K562 (cell line): ENCODE results near the gene PCNX4. TPM values are rescaled to one million over a fixed set of nuclear protein-coding genes. Genes with fewer than 3 reads are reported as not detected.

Experiments used
- ATAC-seq: fragments of 200-7000 bp; cut with Tn5 transposase; 3 replicates; pipeline ENCODE4 v1.9.1; 2020; ENCODE audit warnings: moderate library complexity
- BruUV-seq: library from RNA; stranded (reverse); fragments of 400-500 nt; replicated peaks from 2 replicates; lab custom pipeline; 2021; lab: Mats Ljungman, UMichigan
- CTCF ChIA-PET: fragments of 300-600 bp; formaldehyde crosslinking; extraction: SDS; loops from one replicate; lab custom pipeline; 2021; ENCODE audit warnings: low intra/inter-chr PET ratio; lab: Yijun Ruan, JAX
- POLR2A ChIA-PET: fragments of 300-600, 350-650 bp; sonication (Branson Sonifier 250); formaldehyde crosslinking; extraction: SDS; loops from one replicate; lab custom pipeline; 2021; ENCODE audit warnings: antibody characterized with exemption, inconsistent platforms; lab: Yijun Ruan, JAX
- DNase-seq, 4 experiments: peaks; one replicate each; pipeline versions ENCODE4 v3.0.0 to v3.0.0-alpha.2; 2011 to 2018; ENCODE audit warnings: low spot score in 3 of 4, mixed read lengths in 3 of 4; ENCODE audit errors: extremely low read depth in 1 of 4
- FAIRE-seq: peaks from 2 replicates; lab custom pipeline; 2011; peaks lifted over from hg19 to GRCh38; lab: Jason Lieb, UNC
- H2AFZ ChIP-seq: 2 replicates; pipeline ENCODE4 v1.6.0; 2011; ENCODE audit warnings: low read depth, low read length, control low read depth, inconsistent platforms
- H3K27ac ChIP-seq: fragments of 200-600 bp; 3 replicates; pipeline ENCODE4 v1.8.0; 2011; ENCODE audit warnings: low read depth, mild to moderate bottlenecking, control low read depth, inconsistent platforms, low read length, moderate library complexity, mixed read lengths; ENCODE audit errors: extremely low read depth
- H3K27me3 ChIP-seq, 2 experiments: fragments of 300-600 bp in 1 of 2; 2 replicates in 1 of 2; 3 replicates in 1 of 2; pipeline versions ENCODE4 v1.6.0 to v1.8.0; 2011; ENCODE audit warnings: inconsistent platforms in 2 of 2, low read length in 2 of 2, mild to moderate bottlenecking in 1 of 2, mixed read lengths in 1 of 2, moderate library complexity in 1 of 2; ENCODE audit not compliant: control insufficient read depth in 2 of 2, insufficient read depth in 2 of 2
- H3K36me3 ChIP-seq: fragments of 300-600 bp; 3 replicates; pipeline ENCODE4 v1.8.0; 2011; ENCODE audit warnings: mild to moderate bottlenecking, low read length, inconsistent platforms; ENCODE audit not compliant: control insufficient read depth, insufficient read depth
- H3K4me1 ChIP-seq, 2 experiments: fragments of 200-600 bp in 1 of 2; replicated peaks in 1 of 2; 2 replicates in 1 of 2; 3 replicates in 1 of 2; pipeline versions ENCODE4 v1.5.1 to v1.8.0; 2011; ENCODE audit warnings: inconsistent platforms in 2 of 2, low read length in 2 of 2, mild to moderate bottlenecking in 1 of 2, mixed read lengths in 1 of 2, moderate library complexity in 1 of 2; ENCODE audit not compliant: control insufficient read depth in 2 of 2, insufficient read depth in 2 of 2
- H3K4me2 ChIP-seq: 2 replicates; pipeline ENCODE4 v1.6.1; 2011; ENCODE audit warnings: low read length, control low read depth, inconsistent platforms, mixed read lengths; ENCODE audit not compliant: insufficient read depth
- H3K4me3 ChIP-seq: fragments of 200-600 bp; sonication (generic), shearing (Covaris generic); 2 replicates; pipeline ENCODE4 v1.5.1; 2016; ENCODE audit warnings: control low read depth, inconsistent platforms
- H3K79me2 ChIP-seq: fragments of 200-600 bp; 3 replicates; pipeline ENCODE4 v1.8.0; 2011; ENCODE audit warnings: low read length, inconsistent platforms; ENCODE audit not compliant: control insufficient read depth, insufficient read depth
- H3K9ac ChIP-seq, 2 experiments: 2 replicates each; pipeline versions ENCODE4 v1.6.0 to v1.6.1; 2011; ENCODE audit warnings: low read depth in 2 of 2, low read length in 2 of 2, control low read depth in 1 of 2, inconsistent platforms in 1 of 2, mild to moderate bottlenecking in 1 of 2, mixed read lengths in 1 of 2; ENCODE audit not compliant: insufficient read depth in 1 of 2
- H3K9me1 ChIP-seq: one replicate; pipeline ENCODE4 v1.6.0; 2011; ENCODE audit warnings: inconsistent platforms, mild to moderate bottlenecking, low read length, moderate library complexity; ENCODE audit not compliant: control insufficient read depth, insufficient read depth
- H3K9me3 ChIP-seq: replicated peaks from 2 replicates; pipeline ENCODE4 v1.5.1; 2011; ENCODE audit warnings: low read depth, low read length, inconsistent platforms; ENCODE audit not compliant: control insufficient read depth, insufficient read depth
- H4K20me1 ChIP-seq: replicated peaks from 2 replicates; pipeline ENCODE4 v1.6.1; 2011; ENCODE audit warnings: low read length, inconsistent platforms, mixed read lengths; ENCODE audit not compliant: control insufficient read depth, insufficient read depth
- ESRRA ChIP-seq: fragments of 450-650 bp; IDR thresholded peaks from 2 replicates; pipeline ENCODE4 v1.6.1; 2014; ENCODE audit warnings: low read depth, mild to moderate bottlenecking, moderate library complexity, borderline replicate concordance
- WGBS: fragments of 100-300 bp; shearing (Covaris generic); methylation state at CpG from one replicate; pipeline ENCODE4 v1.1.6; 2016; ENCODE audit warnings: low coverage, mixed read lengths; ENCODE audit not compliant: insufficient coverage; ENCODE audit errors: missing lambda C conversion rate; 5-methylcytosine and 5-hydroxymethylcytosine counted together
- in situ Hi-C: fragments of 300-500 bp; cut with MboI; formaldehyde crosslinking; loops from 4 replicates; pipeline ENCODE4 v1.15.0; 2018; ENCODE audit warnings: inconsistent platforms, mixed read lengths
- intact Hi-C: fragments of 100-400 bp; cut with micrococcal nuclease; formaldehyde crosslinking; loops from 2 replicates; pipeline ENCODE4 v1.14.2; 2022
- polyA plus RNA-seq, 8 experiments: library from polyadenylated mRNA; depleted of rRNA in 4 of 8; stranded (reverse) in 5 of 8; unstranded in 3 of 8; fragments of >200 nt; fragmentation: Nextera tagmentation in 2 of 8; fragmentation: Illumina TruSeq in 1 of 8; extraction: Ambion mirVana in 2 of 8; extraction: Trizol in 1 of 8; gene quantifications; 2 replicates each; pipeline versions ENCODE4 v1.2.1 to v1.2.3, GENCODE V29; 2011 to 2014; ENCODE audit warnings: inconsistent platforms in 1 of 8, missing spikeins in 1 of 8
- total RNA-seq, 7 experiments: library from RNA; depleted of rRNA in 6 of 7; stranded (reverse); fragments of >200 nt in 6 of 7; fragmentation: Illumina TruSeq in 2 of 7; extraction: Trizol in 2 of 7; gene quantifications; 2 replicates each; pipeline versions ENCODE4 v1.2.1 to v1.2.3, GENCODE V29; 2011 to 2021; ENCODE audit warnings: low replicate concordance in 1 of 7
- TF ChIP-seq, protein P1 (sequence below): fragments of 450-650 bp; IDR thresholded peaks from 2 replicates; pipeline ENCODE4 v1.6.1; 2018; ENCODE audit not compliant: partially characterized antibody

PCNX4 gene
- total and polyA plus RNA-seq, 9 of the 15 experiments (the other 6 are each of a cell fraction or from before 2014, with no cell fraction given), result 10.0 to 41.2 (median 22.4) TPM

- H3K4me2 ChIP-seq, result peak overlapping the region; percentile 41; the same call in 1 of the 2 replicates
- in situ Hi-C loops, result loop anchor here (10.0 kb wide), 1 partner anchor 131 kb away; no protein-coding TSS in a partner anchor
- WGBS, result 14% methylated on average over 8 of the region's 8 CpGs
Observed at GRCh38 chr14:60204104-60204842, 112.5 kb downstream of the PCNX4 start.

More at GRCh38 chr14:60204104-60204842, 112.5 kb downstream of the PCNX4 start:
- intact Hi-C loops, result no loop called here
- Histone ChIP-seq H3K4me3 (no peak overlapping the region), H3K9me1 (no peaks in the 10 kb centered on the region), H3K9ac (no peak overlapping the region; a peak in 1 of 4 replicates), H2AFZ (peak overlapping the region; percentile 77), H3K9me3 (peaks cover 1% of the 10 kb centered on the region; the same call in 1 of the 2 replicates), H3K27ac (no peak overlapping the region), H3K4me1 (no peaks in the 10 kb centered on the region), H3K36me3 (no peaks in the 10 kb centered on the region), H3K27me3 (no peaks in the 10 kb centered on the region), H3K79me2 (no peaks in the 10 kb centered on the region), H4K20me1 (no peaks in the 10 kb centered on the region)
- POLR2A ChIA-PET, result interaction anchor here (0.9 kb wide), 1 partner anchor 17 kb away, joined by 3 read pairs; no protein-coding TSS in a partner anchor
- no peak for DNase-seq
- no peak for FAIRE-seq
- no peak for ATAC-seq
- BruUV-seq, result no TSS peak
- CTCF ChIA-PET, result no interaction called here
- TF ChIP-seq, protein P1, sequence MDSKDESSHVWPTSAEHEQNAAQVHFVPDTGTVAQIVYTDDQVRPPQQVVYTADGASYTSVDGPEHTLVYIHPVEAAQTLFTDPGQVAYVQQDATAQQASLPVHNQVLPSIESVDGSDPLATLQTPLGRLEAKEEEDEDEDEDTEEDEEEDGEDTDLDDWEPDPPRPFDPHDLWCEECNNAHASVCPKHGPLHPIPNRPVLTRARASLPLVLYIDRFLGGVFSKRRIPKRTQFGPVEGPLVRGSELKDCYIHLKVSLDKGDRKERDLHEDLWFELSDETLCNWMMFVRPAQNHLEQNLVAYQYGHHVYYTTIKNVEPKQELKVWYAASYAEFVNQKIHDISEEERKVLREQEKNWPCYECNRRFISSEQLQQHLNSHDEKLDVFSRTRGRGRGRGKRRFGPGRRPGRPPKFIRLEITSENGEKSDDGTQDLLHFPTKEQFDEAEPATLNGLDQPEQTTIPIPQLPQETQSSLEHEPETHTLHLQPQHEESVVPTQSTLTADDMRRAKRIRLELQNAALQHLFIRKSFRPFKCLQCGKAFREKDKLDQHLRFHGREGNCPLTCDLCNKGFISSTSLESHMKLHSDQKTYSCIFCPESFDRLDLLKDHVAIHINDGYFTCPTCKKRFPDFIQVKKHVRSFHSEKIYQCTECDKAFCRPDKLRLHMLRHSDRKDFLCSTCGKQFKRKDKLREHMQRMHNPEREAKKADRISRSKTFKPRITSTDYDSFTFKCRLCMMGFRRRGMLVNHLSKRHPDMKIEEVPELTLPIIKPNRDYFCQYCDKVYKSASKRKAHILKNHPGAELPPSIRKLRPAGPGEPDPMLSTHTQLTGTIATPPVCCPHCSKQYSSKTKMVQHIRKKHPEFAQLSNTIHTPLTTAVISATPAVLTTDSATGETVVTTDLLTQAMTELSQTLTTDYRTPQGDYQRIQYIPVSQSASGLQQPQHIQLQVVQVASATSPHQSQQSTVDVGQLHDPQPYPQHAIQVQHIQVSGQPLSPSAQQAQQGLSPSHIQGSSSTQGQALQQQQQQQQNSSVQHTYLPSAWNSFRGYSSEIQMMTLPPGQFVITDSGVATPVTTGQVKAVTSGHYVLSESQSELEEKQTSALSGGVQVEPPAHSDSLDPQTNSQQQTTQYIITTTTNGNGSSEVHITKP, result no peak
- TF ChIP-seq ESRRA, result 0 out of 2 replicates have a peak, but pooled peaks have one; percentile 20
